Gastroesophageal sphincter (tissue), 3 donors: ENCODE data around the gene TEC.

ENCODE experiments used
- CTCF ChIP-seq, 4 experiments: fragments of 200-600 bp in 2 of 4; fragments of 450-650 bp in 2 of 4; sonication (generic) in 1 of 4; IDR thresholded peaks; one replicate each; pipeline ENCODE4 v1.5.1; 2017 to 2019; ENCODE audit warnings: antibody characterized with exemption in 4 of 4, mild to moderate bottlenecking in 2 of 4, moderate library complexity in 2 of 4
- POLR2A ChIP-seq, 2 donors: fragments of 450-650 bp; IDR thresholded peaks; one replicate each; pipeline ENCODE4 v1.6.1; 2017; ENCODE audit warnings: antibody characterized with exemption in 2 of 2, mild to moderate bottlenecking in 2 of 2, moderate library complexity in 1 of 2

DNA sequence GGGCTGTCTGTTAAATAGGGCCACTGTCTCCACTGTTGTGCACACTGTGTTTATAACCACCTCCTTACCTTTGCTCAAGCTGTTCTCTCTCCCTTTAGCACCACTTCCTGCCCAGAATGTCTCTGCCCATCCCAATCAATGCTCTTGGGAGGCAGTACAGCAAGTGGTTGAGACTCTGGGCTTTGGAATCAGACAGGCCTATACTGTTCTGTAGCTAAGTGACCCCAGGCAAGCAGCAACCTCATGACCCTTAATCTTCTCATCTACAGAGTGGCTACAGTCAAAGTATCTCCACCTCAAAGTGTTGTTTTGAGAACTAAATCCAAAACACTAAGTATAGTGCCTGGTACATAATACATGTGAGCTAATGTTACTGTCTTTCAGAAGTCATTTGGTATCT, 131.8 kb downstream of the TEC start:
- TF ChIP-seq CTCF (IDR thresholded peaks at IDR 0.05) (no peak), POLR2A (IDR thresholded peaks at IDR 0.05) (no peak)
